GM12891 (cell line): Measurements from ENCODE around the gene FAM47B.

ENCODE experiments used
- PAX5 ChIP-seq: IDR thresholded peaks from 2 replicates; pipeline ENCODE4 v1.6.1; 2011; ENCODE audit warnings: low read length, moderate library complexity, mild to moderate bottlenecking; ENCODE audit not compliant: insufficient read depth, severe bottlenecking
- POLR2A ChIP-seq: IDR thresholded peaks from 2 replicates; pipeline ENCODE4 v1.6.1; 2011; ENCODE audit warnings: low read depth, low read length, control low read depth
- POLR2AphosphoS5 ChIP-seq: IDR thresholded peaks from 2 replicates; pipeline ENCODE4 v1.6.1; 2011; ENCODE audit warnings: low read depth, low read length, control low read depth
- SPI1 ChIP-seq: IDR thresholded peaks from 2 replicates; pipeline ENCODE4 v1.6.1; 2011; ENCODE audit warnings: low read depth, low read length, control low read depth

DNA sequence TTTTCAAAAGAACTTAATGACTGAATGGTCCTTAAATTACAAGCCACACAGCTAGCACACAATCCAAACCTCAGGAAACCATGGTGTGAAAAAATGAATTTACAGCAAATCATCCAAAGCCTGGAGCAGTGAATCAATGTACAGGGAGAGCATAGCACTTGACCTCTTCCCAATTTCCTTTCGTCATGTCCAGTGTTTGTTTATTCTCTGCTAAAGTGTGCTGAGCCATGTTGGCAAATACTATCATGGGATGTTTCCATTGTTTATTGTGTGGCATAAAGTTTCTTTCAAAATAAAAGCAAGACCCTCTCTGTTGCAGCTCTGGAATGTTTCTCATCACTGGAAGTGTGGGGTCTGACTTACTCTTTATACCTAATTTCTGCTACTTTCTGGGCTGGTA is 25.4 kb upstream of the FAM47B start:
- no peak for TF ChIP-seq POLR2AphosphoS5
- no peak for TF ChIP-seq POLR2A
- no peak for TF ChIP-seq PAX5
- no peak for TF ChIP-seq SPI1
